Testis (tissue), 5 donors: Measurements from ENCODE around the gene IFNA10. TPM values are rescaled to one million over a fixed set of nuclear protein-coding genes. Genes with fewer than 3 reads are reported as not detected.
A peak's percentile ranks its signal among the peaks of the same experiment; 100 is the strongest.
"Not testable (repeated sequence)": the region's sequence is repeated elsewhere in the genome, so short reads cannot be mapped to it uniquely, and the experiment has no call there.

Experiments
- DNase-seq: peaks from one replicate; pipeline ENCODE4 v3.0.0-alpha.2; 2019
- H3K27ac ChIP-seq, 2 donors: fragments of 200-600 bp; sonication (generic); one replicate each; pipeline ENCODE4 v1.5.1; 2019
- H3K27me3 ChIP-seq: fragments of 200-600 bp; sonication (generic); one replicate; pipeline ENCODE4 v1.5.1; 2019
- H3K36me3 ChIP-seq: fragments of 200-600 bp; sonication (generic); one replicate; pipeline ENCODE4 v1.5.1; 2017; ENCODE audit warnings: low read depth; ENCODE audit errors: missing control alignments
- H3K4me1 ChIP-seq: fragments of 200-600 bp; sonication (generic); one replicate; pipeline ENCODE4 v1.5.1; 2019
- H3K4me3 ChIP-seq, 2 donors: fragments of 200-600 bp; sonication (generic); one replicate each; pipeline ENCODE4 v1.5.1; 2017 to 2019
- H3K9me3 ChIP-seq: fragments of 200-600 bp; sonication (generic); one replicate; pipeline ENCODE4 v1.5.1; 2017
- POLR2A ChIP-seq: fragments of 450-650 bp; IDR thresholded peaks from one replicate; pipeline ENCODE4 v1.6.1; 2017; ENCODE audit warnings: antibody characterized with exemption, mild to moderate bottlenecking, moderate library complexity
- WGBS, 2 donors: methylation state at CpG; one replicate each; pipeline ENCODE4 v1.1.5; 2018; 5-methylcytosine and 5-hydroxymethylcytosine counted together
- intact Hi-C: fragments of 100-400 bp; cut with DNase I; formaldehyde crosslinking; loops from one replicate; pipeline ENCODE4 v1.15.1; 2023; ENCODE audit warnings: low total_unique reads
- long read RNA-seq, 2 donors: transcript quantifications; one replicate each; lab custom pipeline, GENCODE V29; 2026
- polyA plus RNA-seq: library from polyadenylated mRNA; stranded (reverse); fragments of 350-450 nt; fragmentation: Illumina TruSeq; extraction: RNeasy Lipid Tissue Mini Kit (QIAGEN cat#74804); gene quantifications from one replicate; pipeline ENCODE4 v1.2.3, GENCODE V29; 2014; ENCODE audit warnings: low read depth, low replicate concordance; ENCODE audit not compliant: insufficient read depth
- total RNA-seq, 2 donors: library from RNA; depleted of rRNA; stranded (reverse); fragments of >200 nt; gene quantifications; one replicate each; pipeline ENCODE4 v1.2.3, GENCODE V29; 2016
- TF ChIP-seq, protein P1 (sequence below), 3 experiments: fragments of 450-650 bp in 2 of 3; fragments of 200-600 bp in 1 of 3; sonication (generic) in 1 of 3; IDR thresholded peaks; one replicate each; pipeline ENCODE4 v1.5.1; 2016 to 2019; ENCODE audit warnings: antibody characterized with exemption in 3 of 3, mild to moderate bottlenecking in 2 of 3, moderate library complexity in 1 of 3

The IFNA10 gene
- total RNA-seq (not detected), polyA plus RNA-seq (not detected)
- long read RNA-seq, donor 1: 0 reads
- long read RNA-seq, donor 2: 0 reads

DNA sequence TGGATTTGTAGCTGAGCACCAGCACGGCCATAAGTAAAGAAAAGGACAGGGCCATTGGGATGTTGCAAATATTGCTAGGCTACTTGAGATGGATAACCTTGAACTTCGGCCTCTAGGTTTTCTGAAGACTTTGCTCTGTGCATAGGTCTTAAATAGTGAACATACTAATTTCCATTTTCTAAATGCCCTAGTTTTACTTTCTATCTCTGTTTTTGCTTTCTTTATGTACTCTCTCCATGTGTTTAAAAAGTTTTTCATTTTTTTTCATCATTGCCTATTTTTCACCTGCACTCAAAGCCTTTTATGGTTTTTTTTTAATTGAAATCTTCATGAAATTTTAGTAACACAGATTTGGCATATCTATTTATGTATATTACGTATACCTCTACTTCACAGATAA is at the start of gene IFNA10:
Gene IFNA10 (minus strand): TSS at position 101 of the 400 bp plus-strand sequence. CDS start 46 bp downstream, at position 55.
- DNase-seq, H3K4me3 ChIP-seq, intact Hi-C loops, H3K36me3 ChIP-seq, H3K27me3 ChIP-seq, H3K4me1 ChIP-seq, H3K27ac ChIP-seq, H3K9me3 ChIP-seq: not testable (repeated sequence)
- 76 to 83% methylated on average over 3 of the region's 3 CpGs for WGBS, 2 donors

- intact Hi-C loops: no loop called here
- Histone ChIP-seq H3K27me3 (no peaks in the 10 kb centered on the region), H3K4me1 (no peaks in the 10 kb centered on the region), H3K36me3 (no peaks in the 10 kb centered on the region), H3K4me3 (no peak overlapping the region), H3K9me3 (no peaks in the 10 kb centered on the region), H3K27ac (no peak overlapping the region)
- 66 to 85% methylated on average over 5 of the region's 5 CpGs for WGBS, 2 donors
- no peak for DNase-seq
- TF ChIP-seq, protein P1, sequence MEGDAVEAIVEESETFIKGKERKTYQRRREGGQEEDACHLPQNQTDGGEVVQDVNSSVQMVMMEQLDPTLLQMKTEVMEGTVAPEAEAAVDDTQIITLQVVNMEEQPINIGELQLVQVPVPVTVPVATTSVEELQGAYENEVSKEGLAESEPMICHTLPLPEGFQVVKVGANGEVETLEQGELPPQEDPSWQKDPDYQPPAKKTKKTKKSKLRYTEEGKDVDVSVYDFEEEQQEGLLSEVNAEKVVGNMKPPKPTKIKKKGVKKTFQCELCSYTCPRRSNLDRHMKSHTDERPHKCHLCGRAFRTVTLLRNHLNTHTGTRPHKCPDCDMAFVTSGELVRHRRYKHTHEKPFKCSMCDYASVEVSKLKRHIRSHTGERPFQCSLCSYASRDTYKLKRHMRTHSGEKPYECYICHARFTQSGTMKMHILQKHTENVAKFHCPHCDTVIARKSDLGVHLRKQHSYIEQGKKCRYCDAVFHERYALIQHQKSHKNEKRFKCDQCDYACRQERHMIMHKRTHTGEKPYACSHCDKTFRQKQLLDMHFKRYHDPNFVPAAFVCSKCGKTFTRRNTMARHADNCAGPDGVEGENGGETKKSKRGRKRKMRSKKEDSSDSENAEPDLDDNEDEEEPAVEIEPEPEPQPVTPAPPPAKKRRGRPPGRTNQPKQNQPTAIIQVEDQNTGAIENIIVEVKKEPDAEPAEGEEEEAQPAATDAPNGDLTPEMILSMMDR (IDR thresholded peaks at IDR 0.05): no peak
- no peak for TF ChIP-seq POLR2A
These were observed 48.7 kb upstream of the IFNA10 start for GRCh38 chr9:21255538-21256212.

GRCh38 chr9:21252721-21253547 is 46.0 kb upstream of the IFNA10 start:
- TF ChIP-seq POLR2A: no peak
- TF ChIP-seq, protein P1 (IDR thresholded peaks at IDR 0.05): peak in 2 of 3 experiments; percentile 25 to 43
- no peaks in the 10 kb centered on the region for H3K36me3 ChIP-seq
- no peak overlapping the region for H3K27ac ChIP-seq
- 27 to 29% methylated on average over 3 of the region's 3 CpGs for WGBS, 2 donors
- intact Hi-C loops: no loop called here
- H3K27me3 ChIP-seq: no peaks in the 10 kb centered on the region
- H3K4me3 ChIP-seq: no peak overlapping the region
- peak; percentile 37 for DNase-seq
- no peaks in the 10 kb centered on the region for H3K9me3 ChIP-seq
- no peaks in the 10 kb centered on the region for H3K4me1 ChIP-seq

GRCh38 chr9:21251638-21252037 is 44.7 kb upstream of the IFNA10 start:
- intact Hi-C loops: no loop called here
- TF ChIP-seq, protein P1 (IDR thresholded peaks at IDR 0.05): no peak
- no peak for TF ChIP-seq POLR2A
- DNase-seq: no peak
- H3K9me3 ChIP-seq: no peaks in the 10 kb centered on the region
- no peak overlapping the region for H3K4me3 ChIP-seq
- no peak overlapping the region for H3K27ac ChIP-seq
- no peaks in the 10 kb centered on the region for H3K36me3 ChIP-seq
- WGBS, 2 donors: 59 to 70% methylated on average over 4 of the region's 4 CpGs
- no peaks in the 10 kb centered on the region for H3K4me1 ChIP-seq
- no peaks in the 10 kb centered on the region for H3K27me3 ChIP-seq

DNA sequence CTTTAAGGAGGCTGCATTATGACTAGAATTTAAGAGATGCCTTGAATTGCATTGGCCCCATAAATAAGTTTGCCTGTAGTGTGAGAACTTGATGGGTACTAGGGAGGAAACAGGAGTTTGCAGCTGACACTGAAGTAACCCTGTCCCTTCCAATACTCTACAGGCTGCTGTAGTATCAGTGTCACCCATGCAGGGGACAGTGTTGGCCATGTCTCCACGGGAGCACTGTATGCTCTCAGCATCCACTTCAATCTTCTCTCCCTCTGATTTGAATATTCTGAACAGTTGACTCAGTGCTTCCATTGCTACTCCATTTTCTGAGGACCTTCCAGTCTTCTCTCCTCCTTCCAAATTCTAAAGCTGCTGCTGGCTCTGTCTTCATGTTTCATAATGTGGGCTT is 44.2 kb upstream of the IFNA10 start:
- DNase-seq: no peak
- no peaks in the 10 kb centered on the region for H3K36me3 ChIP-seq
- H3K27ac ChIP-seq: no peak overlapping the region
- H3K27me3 ChIP-seq: no peaks in the 10 kb centered on the region
- no peaks in the 10 kb centered on the region for H3K9me3 ChIP-seq
- intact Hi-C loops: no loop called here
- H3K4me3 ChIP-seq: no peak overlapping the region
- 56 to 77% methylated on average over 1 of the region's 1 CpG for WGBS, 2 donors
- H3K4me1 ChIP-seq: no peaks in the 10 kb centered on the region
- TF ChIP-seq POLR2A: no peak
- TF ChIP-seq, protein P1 (IDR thresholded peaks at IDR 0.05): no peak
